DMS53 treated with DMSO at 0.1 percent for 48 hours (cell line): Measurements from ENCODE around the gene ATP5MC2.
A peak's percentile ranks its signal among the peaks of the same experiment; 100 is the strongest.
"Not testable (repeated sequence)": the region's sequence is repeated elsewhere in the genome, so short reads cannot be mapped to it uniquely, and the experiment has no call there.

Source experiments
- DNase-seq: peaks from one replicate; lab custom pipeline; 2025; ENCODE audit not compliant: unreplicated experiment; lab: John Stamatoyannopoulos, UW

The ATP5MC2 gene

GRCh38 chr12:53675701-53676607, at the start of gene ATP5MC2:
TSS of gene ATP5MC2 (minus strand) at chr12:53676083. CDS start at chr12:53672614, 3,469 bp downstream.
- peak; percentile 99 for DNase-seq

GRCh38 chr12:53722450-53723041, 46.7 kb upstream of the ATP5MC2 start:
- DNase-seq, result no peak

- no peak for DNase-seq
Observed at GRCh38 chr12:53720946-53721345, 45.1 kb upstream of the ATP5MC2 start.

GRCh38 chr12:53719649-53720048, 43.8 kb upstream of the ATP5MC2 start:
- no peak for DNase-seq

GRCh38 chr12:53718567-53718966, 42.7 kb upstream of the ATP5MC2 start:
- not testable (repeated sequence) for DNase-seq

GRCh38 chr12:53717319-53717718, 41.4 kb upstream of the ATP5MC2 start:
- no peak for DNase-seq

DNA sequence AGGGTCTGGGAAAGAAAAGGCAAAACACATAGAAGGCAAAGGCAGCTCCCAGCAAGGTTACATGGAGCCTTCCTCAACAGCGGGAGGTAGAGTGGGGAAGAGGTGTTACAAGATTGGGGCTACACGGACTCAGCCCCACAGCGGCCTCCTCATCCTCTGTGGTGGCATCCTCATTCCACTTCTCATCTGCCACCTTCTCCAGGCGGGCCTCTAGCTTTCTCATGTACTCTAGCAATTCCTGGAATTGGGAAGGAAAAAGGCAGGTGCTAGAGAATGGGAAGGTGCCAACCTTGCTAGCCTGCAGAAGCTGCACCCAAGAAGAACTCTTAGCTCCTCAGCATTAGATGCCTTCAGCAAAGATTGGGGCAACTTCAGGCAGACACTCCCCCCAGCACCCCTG, 38.1 kb upstream of the ATP5MC2 start:
- no peak for DNase-seq

DNA sequence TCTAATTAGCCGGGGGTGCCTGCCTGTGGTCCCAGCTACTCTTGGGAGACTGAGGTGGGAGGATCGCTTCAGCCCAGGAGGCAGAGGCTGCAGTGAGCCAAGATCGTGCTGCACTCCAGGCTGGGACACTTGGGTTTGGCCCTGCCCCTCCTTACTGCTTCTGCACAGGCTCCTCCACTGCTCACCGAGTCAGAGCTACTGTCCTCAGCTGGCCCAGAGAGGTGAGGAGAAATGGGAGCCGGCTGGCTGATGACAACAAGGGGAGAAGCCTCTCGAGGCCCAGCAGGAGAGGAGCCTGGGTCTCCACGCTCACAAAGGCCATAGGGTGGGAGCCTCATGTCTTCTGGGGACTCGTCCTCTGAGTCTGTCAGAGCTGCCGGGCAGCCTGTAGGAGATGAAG, 37.6 kb upstream of the ATP5MC2 start:
- DNase-seq, result no peak

- no peak for DNase-seq
Observed at GRCh38 chr12:53712059-53712643, 36.3 kb upstream of the ATP5MC2 start.

DNA sequence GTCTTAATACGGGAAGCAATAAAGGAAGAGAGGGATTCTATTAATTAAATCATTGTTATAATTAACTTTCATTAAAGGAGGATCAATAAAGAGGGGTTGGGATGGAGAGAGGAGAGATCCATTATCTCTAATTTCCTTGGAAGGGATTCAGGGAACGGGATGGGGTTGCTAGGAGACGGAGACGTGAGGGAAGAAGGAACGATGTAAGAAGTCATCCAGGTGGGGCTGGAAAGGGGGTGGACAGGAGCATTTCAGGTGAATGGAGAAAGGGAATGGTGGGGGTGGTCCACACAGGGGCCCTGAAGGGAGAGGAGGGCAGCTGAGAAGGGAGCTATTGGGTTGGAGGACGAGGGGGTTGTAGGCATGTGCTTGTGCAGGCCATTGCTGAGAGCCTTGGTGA, 34.2 kb upstream of the ATP5MC2 start:
- no peak for DNase-seq

DNA sequence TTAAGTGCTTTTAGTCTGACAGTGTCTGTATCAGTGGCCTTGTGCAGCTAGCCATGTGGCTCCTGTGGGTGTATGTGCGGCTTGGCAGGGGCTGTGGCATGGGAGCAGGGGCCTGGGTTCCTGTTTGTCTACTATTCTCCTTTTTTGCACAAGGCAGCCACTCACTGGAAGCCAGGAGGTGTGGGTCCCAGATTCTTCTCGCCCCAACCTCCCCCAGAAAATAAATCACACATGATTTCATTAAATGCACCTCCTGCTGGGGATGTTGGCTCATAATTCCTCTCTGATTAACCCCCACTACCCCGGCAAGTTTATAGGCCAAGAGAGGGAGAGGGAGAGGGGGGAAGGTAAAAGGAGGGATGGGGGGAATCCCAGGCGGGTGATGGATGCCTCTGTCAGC, 33.8 kb upstream of the ATP5MC2 start:
- no peak for DNase-seq

DNA sequence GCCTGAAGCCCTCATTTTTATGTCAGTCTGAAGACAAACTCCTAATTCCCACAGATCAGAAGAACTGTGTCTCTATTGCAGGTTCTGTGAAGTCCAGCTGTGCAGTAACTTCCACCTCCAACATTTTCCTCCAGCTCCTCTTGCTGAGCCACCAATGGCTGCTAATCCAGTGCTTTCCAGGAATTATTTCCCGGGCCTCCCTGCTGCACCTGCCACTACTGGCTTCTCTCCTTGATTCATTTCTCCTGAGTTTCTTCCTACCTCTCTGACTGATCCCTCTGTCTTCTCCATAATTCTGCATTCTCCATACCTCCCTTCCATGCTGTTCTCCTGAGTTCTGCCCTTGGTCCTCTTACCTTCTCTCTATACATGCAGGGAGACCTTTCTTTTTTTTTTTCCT, 30.2 kb upstream of the ATP5MC2 start:
- DNase-seq, result no peak

DNA sequence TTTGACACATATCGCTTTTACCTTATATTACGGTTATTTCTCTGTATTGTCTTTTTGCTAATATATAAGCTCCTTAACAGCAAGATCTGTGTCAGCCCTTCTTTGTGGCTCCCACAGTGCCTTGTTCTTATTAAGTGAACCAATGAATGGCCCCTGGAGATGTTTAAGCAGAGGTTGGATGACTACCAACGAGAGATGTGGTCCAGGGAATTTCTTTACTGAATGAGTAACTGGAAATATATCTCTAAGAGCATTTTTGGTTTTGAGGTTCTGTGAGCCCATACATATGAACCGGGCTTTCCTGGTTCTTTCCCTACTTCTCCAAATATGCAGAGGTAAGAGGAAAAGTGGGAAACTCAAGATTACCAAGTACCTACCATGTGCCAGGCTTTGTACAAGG, 27.9 kb upstream of the ATP5MC2 start:
- no peak for DNase-seq

DNA sequence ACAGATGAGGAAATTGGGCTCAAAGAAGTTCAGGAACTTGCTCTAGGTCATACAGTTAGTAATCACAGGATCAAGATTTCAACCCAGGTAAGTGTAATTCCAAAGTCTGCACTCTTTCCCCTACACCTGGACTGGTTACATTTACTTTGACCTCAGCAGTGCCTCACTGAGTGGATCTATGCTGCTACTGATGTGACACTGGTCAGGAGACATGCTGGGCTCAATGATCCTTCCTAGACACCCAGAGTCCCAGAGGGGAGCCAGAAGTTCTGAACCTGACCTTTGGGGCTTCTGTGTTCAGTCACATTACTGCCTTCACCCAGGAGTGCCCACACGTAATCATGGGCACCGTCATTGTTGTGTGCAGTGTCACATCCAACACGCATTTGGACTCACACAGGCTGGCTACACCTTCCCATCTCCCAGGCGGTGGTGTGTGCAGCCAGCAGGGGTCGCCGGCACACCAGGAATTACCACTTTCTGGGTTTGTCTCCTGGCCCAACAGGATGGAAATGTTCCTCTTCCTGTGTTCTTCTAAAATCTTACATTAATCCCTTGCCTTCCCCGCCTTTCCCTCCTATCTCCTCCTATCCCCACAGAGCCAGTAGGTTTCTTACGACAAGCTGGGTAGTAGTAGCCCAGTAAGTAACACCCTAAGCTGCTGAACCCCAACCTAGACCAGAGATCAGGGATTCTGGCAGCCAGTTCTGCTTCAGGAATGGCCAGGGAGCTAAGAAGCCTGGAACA, 25.8 kb upstream of the ATP5MC2 start:
- DNase-seq, result peak; percentile 64

GRCh38 chr12:53700567-53700966, 24.7 kb upstream of the ATP5MC2 start:
- no peak for DNase-seq

- DNase-seq, result no peak
Observed at GRCh38 chr12:53699678-53700025, 23.8 kb upstream of the ATP5MC2 start.

DNA sequence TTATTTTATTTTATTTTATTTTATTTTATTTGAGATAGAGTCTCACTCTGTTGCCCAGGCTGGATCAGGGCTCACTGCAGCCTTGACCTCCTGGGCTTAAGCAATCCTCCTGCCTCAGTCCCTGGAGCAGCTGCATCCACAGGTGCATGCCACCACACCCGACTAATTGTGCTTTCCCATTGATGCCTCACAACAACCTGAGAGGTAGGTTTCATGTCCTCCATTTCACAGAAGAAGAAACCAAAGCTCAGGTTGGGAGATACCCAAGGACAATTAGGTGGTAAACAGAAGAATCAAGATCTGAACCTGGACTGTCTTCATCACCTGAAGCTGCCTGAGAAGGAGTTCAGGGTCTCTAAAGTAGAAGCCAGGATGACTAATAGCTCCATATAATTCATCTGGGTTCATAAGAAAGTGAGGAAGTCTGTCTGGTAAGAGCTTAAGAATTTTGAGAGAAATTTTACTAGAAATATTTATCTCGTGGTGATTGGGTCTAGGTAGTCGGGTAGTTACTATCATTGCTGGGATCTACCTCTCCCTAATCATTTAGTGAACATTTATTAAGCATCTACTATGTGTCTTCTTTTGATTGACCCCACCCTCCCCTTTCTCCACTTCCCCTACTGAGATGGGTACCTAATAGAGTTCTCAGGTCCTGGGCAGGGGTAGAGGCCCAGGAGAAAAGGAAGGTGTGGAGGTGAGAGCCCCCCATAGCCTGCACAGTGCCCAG, 23.2 kb upstream of the ATP5MC2 start:
- no peak for DNase-seq

GRCh38 chr12:53696655-53697331, 20.9 kb upstream of the ATP5MC2 start:
- no peak for DNase-seq

DNA sequence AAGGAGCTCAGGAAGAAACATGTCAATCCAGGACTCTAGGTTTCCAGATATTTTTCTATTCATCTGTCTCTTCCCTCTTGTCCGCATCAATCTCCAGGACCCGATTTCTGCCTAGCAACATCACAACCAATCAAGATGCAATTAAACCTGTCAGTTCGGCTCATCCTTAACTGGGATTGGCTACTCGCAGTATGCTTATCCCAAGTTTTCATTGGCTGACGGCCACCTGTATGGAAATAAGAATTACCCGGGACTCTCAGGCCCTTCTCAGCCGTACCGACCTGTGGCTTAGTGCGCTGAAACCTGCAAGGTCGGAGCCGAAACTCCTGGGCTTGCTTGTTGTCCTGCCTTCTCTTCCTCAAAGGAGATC, 20.4 kb upstream of the ATP5MC2 start:
- DNase-seq, result peak; percentile 98
